Neuronal stem cell (in vitro differentiated cells): ENCODE results near the gene ITGB1BP1.

ENCODE experiments used
- DNase-seq: peaks from one replicate; pipeline ENCODE4 v3.0.0-alpha.2; 2013; ENCODE audit warnings: low spot score
- H2AFZ ChIP-seq: one replicate; pipeline ENCODE4 v1.6.1; 2013; ENCODE audit warnings: mild to moderate bottlenecking, low read length, inconsistent platforms
- H2AK5ac ChIP-seq: 2 replicates; pipeline ENCODE4 v1.6.1; 2013; ENCODE audit warnings: low read depth, mild to moderate bottlenecking, inconsistent platforms, low read length, moderate library complexity, mixed read lengths
- H2BK120ac ChIP-seq: 2 replicates; pipeline ENCODE4 v1.6.1; 2013; ENCODE audit warnings: low read depth, mild to moderate bottlenecking, inconsistent platforms, low read length, moderate library complexity, mixed read lengths
- H2BK12ac ChIP-seq: one replicate; pipeline ENCODE4 v1.6.1; 2013; ENCODE audit warnings: low read length, inconsistent platforms
- H2BK15ac ChIP-seq: 2 replicates; pipeline ENCODE4 v1.6.1; 2013; ENCODE audit warnings: mild to moderate bottlenecking, low read length, inconsistent platforms, mixed read lengths
- H2BK5ac ChIP-seq: one replicate; pipeline ENCODE4 v1.6.1; 2013; ENCODE audit warnings: inconsistent platforms, mild to moderate bottlenecking, low read length, moderate library complexity
- H3K14ac ChIP-seq: one replicate; pipeline ENCODE4 v1.6.1; 2013; ENCODE audit warnings: low read length, inconsistent platforms
- H3K18ac ChIP-seq: 2 replicates; pipeline ENCODE4 v1.6.1; 2013; ENCODE audit warnings: low read length, inconsistent platforms
- H3K23ac ChIP-seq: 2 replicates; pipeline ENCODE4 v1.6.1; 2013; ENCODE audit warnings: low read depth, mild to moderate bottlenecking, mixed read lengths, low read length, inconsistent platforms; ENCODE audit not compliant: poor library complexity
- H3K27ac ChIP-seq: replicated peaks from 3 replicates; pipeline ENCODE4 v1.5.1; 2013; ENCODE audit warnings: low read length, inconsistent platforms
- H3K27me3 ChIP-seq, 3 experiments: 2 replicates each; pipeline ENCODE4 v1.6.1; 2013; ENCODE audit warnings: low read length in 3 of 3, mild to moderate bottlenecking in 2 of 3, inconsistent platforms in 1 of 3, low read depth in 1 of 3, mixed read lengths in 1 of 3, moderate library complexity in 1 of 3; ENCODE audit not compliant: control insufficient read depth in 3 of 3, insufficient read depth in 3 of 3
- H3K36me3 ChIP-seq, 2 donors: replicated peaks in 1 of 2; 2 replicates each; pipeline ENCODE4 v1.6.1; 2013; ENCODE audit warnings: low read length in 2 of 2; ENCODE audit not compliant: control insufficient read depth in 2 of 2, insufficient read depth in 2 of 2
- H3K4ac ChIP-seq: 2 replicates; pipeline ENCODE4 v1.6.1; 2013; ENCODE audit warnings: inconsistent platforms, mild to moderate bottlenecking, low read length, moderate library complexity
- H3K4me1 ChIP-seq, 2 donors: 1 replicate in 1 of 2; 2 replicates in 1 of 2; pipeline ENCODE4 v1.6.1; 2013; ENCODE audit warnings: low read length in 2 of 2, low read depth in 1 of 2; ENCODE audit not compliant: control insufficient read depth in 2 of 2, insufficient read depth in 1 of 2
- H3K4me2 ChIP-seq: one replicate; pipeline ENCODE4 v1.6.1; 2013; ENCODE audit warnings: mild to moderate bottlenecking, low read length, inconsistent platforms; ENCODE audit not compliant: insufficient read depth, poor library complexity, severe bottlenecking
- H3K4me3 ChIP-seq, 2 donors: 2 replicates each; pipeline ENCODE4 v1.5.1; 2013; ENCODE audit warnings: low read length in 2 of 2, mild to moderate bottlenecking in 2 of 2, inconsistent platforms in 1 of 2, moderate library complexity in 1 of 2
- H3K79me1 ChIP-seq: one replicate; pipeline ENCODE4 v1.6.1; 2013; ENCODE audit warnings: low read depth, mild to moderate bottlenecking, inconsistent platforms, low read length, moderate library complexity
- H3K9ac ChIP-seq: one replicate; pipeline ENCODE4 v1.6.1; 2013; ENCODE audit warnings: mild to moderate bottlenecking, low read depth, low read length, inconsistent platforms; ENCODE audit not compliant: poor library complexity
- H3K9me3 ChIP-seq, 2 donors: replicated peaks in 1 of 2; 2 replicates each; pipeline versions ENCODE3 to v1.6.1; 2013; ENCODE audit warnings: low read length in 2 of 2, mild to moderate bottlenecking in 2 of 2, inconsistent platforms in 1 of 2, low read depth in 1 of 2, mixed read lengths in 1 of 2, moderate library complexity in 1 of 2; ENCODE audit not compliant: control insufficient read depth in 2 of 2, insufficient read depth in 1 of 2
- H4K8ac ChIP-seq: one replicate; pipeline ENCODE4 v1.6.1; 2013; ENCODE audit warnings: low read depth, mild to moderate bottlenecking, inconsistent platforms, low read length, moderate library complexity
- H4K91ac ChIP-seq: one replicate; pipeline ENCODE4 v1.6.1; 2013; ENCODE audit warnings: low read length, low read depth, mild to moderate bottlenecking, inconsistent platforms; ENCODE audit not compliant: poor library complexity
- WGBS, 2 donors: extraction: QIAGEN DNeasy Blood & Tissue Kit; methylation state at CpG; one replicate each; pipeline ENCODE4 v1.1.7; 2013; ENCODE audit warnings: missing lambda C conversion rate in 2 of 2, mixed read lengths in 1 of 2; ENCODE audit not compliant: insufficient read length in 2 of 2, insufficient replicate concordance in 1 of 2; ENCODE audit errors: extremely low coverage in 2 of 2; 5-methylcytosine and 5-hydroxymethylcytosine counted together

The ITGB1BP1 gene

DNA sequence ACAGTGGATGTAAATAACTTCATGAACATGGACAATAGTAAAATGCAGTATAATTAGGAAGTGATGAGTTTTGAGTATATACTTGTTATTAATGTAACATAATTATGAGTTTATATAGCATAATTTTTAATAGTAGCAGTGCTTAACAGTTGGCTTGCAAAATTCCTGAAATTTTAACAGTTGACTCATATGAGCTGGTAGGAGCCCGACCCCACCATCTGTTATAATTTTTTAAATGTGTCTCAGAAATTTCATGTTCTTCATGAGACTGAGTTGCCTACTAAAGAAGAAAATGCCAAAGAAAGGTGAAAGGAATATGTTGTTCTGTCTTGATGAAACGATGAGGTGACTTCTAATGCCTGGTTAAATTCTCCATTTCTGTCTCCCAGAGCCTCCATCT lies 62.6 kb downstream of the ITGB1BP1 start:
- no CpG with 5 or more reads among the region's 2 CpGs for WGBS, 2 donors

DNA sequence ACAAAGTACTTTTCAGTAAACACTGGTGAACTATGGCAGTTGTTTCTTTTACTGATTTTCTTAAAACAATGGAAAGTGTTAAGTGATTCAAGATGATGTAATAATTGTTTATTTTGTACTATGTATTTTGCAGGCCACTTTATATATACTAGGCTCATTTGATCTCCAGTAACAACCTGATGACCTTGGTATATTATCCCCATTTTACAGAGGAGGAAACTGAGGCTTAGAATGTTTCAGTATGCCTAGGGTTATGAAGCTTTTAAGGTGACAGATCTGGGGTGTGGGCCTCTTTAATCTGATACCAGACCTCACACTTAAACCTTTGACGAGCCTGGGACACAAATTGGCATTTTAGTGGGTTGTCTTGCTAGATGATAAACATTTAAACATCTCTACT lies 63.2 kb downstream of the ITGB1BP1 start:
- Histone ChIP-seq H3K79me1 (no peaks in the 10 kb centered on the region), H2AFZ (no peak overlapping the region), H3K14ac (no peak overlapping the region), H2BK12ac (no peak overlapping the region), H3K27ac (no peak overlapping the region), H3K4ac (no peak overlapping the region), H2BK5ac (no peak overlapping the region), H4K91ac (no peak overlapping the region), H2BK15ac (no peak overlapping the region), H3K4me3 (no peak overlapping the region), H2BK120ac (no peak overlapping the region), H3K4me1 (peaks cover 6 to 17% of the 10 kb centered on the region in 2 donors), H3K36me3 (peaks cover 24 to 90% of the 10 kb centered on the region in 2 donors), H3K9me3 (no peaks in the 10 kb centered on the region), H3K23ac (no peak overlapping the region), H2AK5ac (no peak overlapping the region), H3K18ac (no peak overlapping the region), H3K9ac (no peak overlapping the region), H3K27me3 (no peaks in the 10 kb centered on the region), H4K8ac (no peak overlapping the region), H3K4me2 (no peak overlapping the region)
- no CpG with 5 or more reads among the region's 1 CpG for WGBS, 2 donors
- DNase-seq, result no peak

More for the DNA sequence above, 62.6 kb downstream of the ITGB1BP1 start:
- no peak overlapping the region for H3K23ac ChIP-seq
- peaks cover 6 to 12% of the 10 kb centered on the region in 2 donors for H3K4me1 ChIP-seq
- H3K36me3 ChIP-seq, result peaks cover 30 to 93% of the 10 kb centered on the region in 2 donors
- H3K4ac ChIP-seq, result no peak overlapping the region
- H2AFZ ChIP-seq, result no peak overlapping the region
- no peak overlapping the region for H3K4me2 ChIP-seq
- H3K4me3 ChIP-seq, result no peak overlapping the region
- no peak overlapping the region for H2BK15ac ChIP-seq
- H4K8ac ChIP-seq, result no peak overlapping the region
- no peak overlapping the region for H3K9ac ChIP-seq
- H2BK120ac ChIP-seq, result no peak overlapping the region
- no peak overlapping the region for H4K91ac ChIP-seq
- no peak overlapping the region for H3K14ac ChIP-seq
- H2BK5ac ChIP-seq, result no peak overlapping the region
- no peaks in the 10 kb centered on the region for H3K9me3 ChIP-seq
- no peak overlapping the region for H3K27ac ChIP-seq
- no peak overlapping the region for H3K18ac ChIP-seq
- H2BK12ac ChIP-seq, result no peak overlapping the region
- no peak for DNase-seq
- H3K27me3 ChIP-seq, result no peaks in the 10 kb centered on the region
- no peaks in the 10 kb centered on the region for H3K79me1 ChIP-seq
- no peak overlapping the region for H2AK5ac ChIP-seq

GRCh38 chr2:9359463-9359862 lies 63.9 kb downstream of the ITGB1BP1 start:
- Histone ChIP-seq H3K9me3 (no peaks in the 10 kb centered on the region), H3K79me1 (no peaks in the 10 kb centered on the region), H2BK120ac (no peak overlapping the region), H3K27me3 (no peaks in the 10 kb centered on the region), H3K4me2 (no peak overlapping the region), H2BK12ac (no peak overlapping the region), H3K27ac (no peak overlapping the region), H2BK15ac (no peak overlapping the region), H2BK5ac (no peak overlapping the region), H3K23ac (no peak overlapping the region), H3K4me3 (no peak overlapping the region), H4K8ac (no peak overlapping the region), H3K4me1 (peaks cover 6 to 18% of the 10 kb centered on the region in 2 donors), H4K91ac (no peak overlapping the region), H3K36me3 (peaks cover 23 to 87% of the 10 kb centered on the region in 2 donors), H3K18ac (no peak overlapping the region), H2AFZ (no peak overlapping the region), H3K14ac (no peak overlapping the region), H3K9ac (no peak overlapping the region), H2AK5ac (no peak overlapping the region), H3K4ac (no peak overlapping the region)
- DNase-seq, result no peak
- no CpG with 5 or more reads among the region's 4 CpGs for WGBS, 2 donors

DNA sequence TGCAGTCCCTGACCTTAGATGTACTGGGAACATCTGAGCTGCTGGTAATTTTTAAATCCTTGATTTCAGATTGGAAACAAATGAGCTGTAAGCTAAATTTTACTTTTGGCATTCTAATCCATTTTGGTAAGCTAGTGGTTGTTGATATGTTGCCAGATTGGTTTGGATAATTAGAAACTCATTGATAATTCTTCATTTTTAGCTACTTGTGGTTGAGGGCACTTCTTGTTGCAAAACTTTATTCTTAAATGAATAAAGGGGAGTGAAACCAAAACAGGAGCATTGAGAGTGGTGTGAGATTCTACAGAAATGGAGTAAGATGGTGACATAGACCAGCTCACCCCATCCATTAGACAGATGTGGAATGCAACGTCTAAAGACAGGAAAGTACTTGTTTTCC lies 64.5 kb downstream of the ITGB1BP1 start:
- Histone ChIP-seq H3K27ac (no peak overlapping the region), H2BK5ac (no peak overlapping the region), H3K36me3 (peaks cover 23 to 85% of the 10 kb centered on the region in 2 donors), H3K79me1 (no peaks in the 10 kb centered on the region), H3K9me3 (no peaks in the 10 kb centered on the region), H3K27me3 (no peaks in the 10 kb centered on the region), H3K4ac (no peak overlapping the region), H4K91ac (no peak overlapping the region), H2AK5ac (no peak overlapping the region), H2BK120ac (no peak overlapping the region), H2AFZ (no peak overlapping the region), H3K14ac (no peak overlapping the region), H3K23ac (no peak overlapping the region), H3K4me3 (no peak overlapping the region), H3K18ac (no peak overlapping the region), H2BK15ac (no peak overlapping the region), H3K4me1 (peaks cover 6 to 18% of the 10 kb centered on the region in 2 donors), H2BK12ac (no peak overlapping the region), H3K4me2 (no peak overlapping the region), H4K8ac (no peak overlapping the region), H3K9ac (no peak overlapping the region)
- no peak for DNase-seq
- WGBS, 2 donors, result no CpG with 5 or more reads among the region's 1 CpG
